ENCODE measurements around the gene PLEKHG4.

The PLEKHG4 gene, protein sequence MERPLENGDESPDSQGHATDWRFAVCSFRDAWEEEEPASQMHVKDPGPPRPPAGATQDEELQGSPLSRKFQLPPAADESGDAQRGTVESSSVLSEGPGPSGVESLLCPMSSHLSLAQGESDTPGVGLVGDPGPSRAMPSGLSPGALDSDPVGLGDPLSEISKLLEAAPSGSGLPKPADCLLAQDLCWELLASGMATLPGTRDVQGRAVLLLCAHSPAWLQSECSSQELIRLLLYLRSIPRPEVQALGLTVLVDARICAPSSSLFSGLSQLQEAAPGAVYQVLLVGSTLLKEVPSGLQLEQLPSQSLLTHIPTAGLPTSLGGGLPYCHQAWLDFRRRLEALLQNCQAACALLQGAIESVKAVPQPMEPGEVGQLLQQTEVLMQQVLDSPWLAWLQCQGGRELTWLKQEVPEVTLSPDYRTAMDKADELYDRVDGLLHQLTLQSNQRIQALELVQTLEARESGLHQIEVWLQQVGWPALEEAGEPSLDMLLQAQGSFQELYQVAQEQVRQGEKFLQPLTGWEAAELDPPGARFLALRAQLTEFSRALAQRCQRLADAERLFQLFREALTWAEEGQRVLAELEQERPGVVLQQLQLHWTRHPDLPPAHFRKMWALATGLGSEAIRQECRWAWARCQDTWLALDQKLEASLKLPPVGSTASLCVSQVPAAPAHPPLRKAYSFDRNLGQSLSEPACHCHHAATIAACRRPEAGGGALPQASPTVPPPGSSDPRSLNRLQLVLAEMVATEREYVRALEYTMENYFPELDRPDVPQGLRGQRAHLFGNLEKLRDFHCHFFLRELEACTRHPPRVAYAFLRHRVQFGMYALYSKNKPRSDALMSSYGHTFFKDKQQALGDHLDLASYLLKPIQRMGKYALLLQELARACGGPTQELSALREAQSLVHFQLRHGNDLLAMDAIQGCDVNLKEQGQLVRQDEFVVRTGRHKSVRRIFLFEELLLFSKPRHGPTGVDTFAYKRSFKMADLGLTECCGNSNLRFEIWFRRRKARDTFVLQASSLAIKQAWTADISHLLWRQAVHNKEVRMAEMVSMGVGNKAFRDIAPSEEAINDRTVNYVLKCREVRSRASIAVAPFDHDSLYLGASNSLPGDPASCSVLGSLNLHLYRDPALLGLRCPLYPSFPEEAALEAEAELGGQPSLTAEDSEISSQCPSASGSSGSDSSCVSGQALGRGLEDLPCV

DNA sequence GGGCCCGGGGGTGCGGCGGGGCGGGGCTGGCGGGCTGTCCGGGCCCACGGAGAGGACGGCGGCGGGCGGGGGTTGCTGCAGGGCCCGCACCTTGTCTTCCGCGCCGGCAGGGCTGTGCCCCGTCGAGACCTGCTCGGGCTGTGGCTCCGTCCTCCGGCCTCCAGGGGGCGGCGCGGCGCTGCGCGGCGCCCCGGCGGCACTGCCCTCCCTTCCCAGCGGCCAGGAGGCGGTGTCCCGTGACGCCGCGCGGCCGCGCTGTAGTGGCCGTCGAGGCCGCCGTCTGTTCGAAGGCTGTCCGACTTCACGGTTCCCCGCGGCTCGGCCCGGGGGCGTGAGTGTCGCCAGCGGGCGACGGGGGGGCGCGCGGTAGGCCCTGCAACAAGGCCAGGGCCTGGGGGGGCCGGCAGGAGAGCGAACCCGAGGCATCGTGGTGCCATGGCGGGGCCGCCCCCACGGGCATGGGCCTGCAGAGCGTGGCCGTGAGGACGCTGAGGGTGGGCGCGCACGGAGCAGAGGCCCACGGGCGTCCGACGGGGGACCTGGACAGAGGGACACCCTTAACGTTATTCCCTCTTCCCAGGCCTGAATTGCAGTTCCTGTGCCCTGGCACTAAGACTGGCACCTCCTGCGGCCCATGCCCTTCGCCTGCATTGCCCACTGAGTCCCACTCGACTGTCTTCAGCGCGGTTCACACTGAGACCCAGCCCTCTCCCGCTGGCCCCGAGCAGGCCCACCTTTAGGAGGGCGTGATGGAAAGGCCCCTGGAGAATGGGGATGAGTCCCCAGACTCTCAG is at the start of gene PLEKHG4:
Gene PLEKHG4 (plus strand): TSS at position 237 of the 794 bp plus-strand sequence. CDS start 513 bp downstream, at position 750.
- no peak for DNase-seq (ENCODE audit: low read depth, low spot score)

DNA sequence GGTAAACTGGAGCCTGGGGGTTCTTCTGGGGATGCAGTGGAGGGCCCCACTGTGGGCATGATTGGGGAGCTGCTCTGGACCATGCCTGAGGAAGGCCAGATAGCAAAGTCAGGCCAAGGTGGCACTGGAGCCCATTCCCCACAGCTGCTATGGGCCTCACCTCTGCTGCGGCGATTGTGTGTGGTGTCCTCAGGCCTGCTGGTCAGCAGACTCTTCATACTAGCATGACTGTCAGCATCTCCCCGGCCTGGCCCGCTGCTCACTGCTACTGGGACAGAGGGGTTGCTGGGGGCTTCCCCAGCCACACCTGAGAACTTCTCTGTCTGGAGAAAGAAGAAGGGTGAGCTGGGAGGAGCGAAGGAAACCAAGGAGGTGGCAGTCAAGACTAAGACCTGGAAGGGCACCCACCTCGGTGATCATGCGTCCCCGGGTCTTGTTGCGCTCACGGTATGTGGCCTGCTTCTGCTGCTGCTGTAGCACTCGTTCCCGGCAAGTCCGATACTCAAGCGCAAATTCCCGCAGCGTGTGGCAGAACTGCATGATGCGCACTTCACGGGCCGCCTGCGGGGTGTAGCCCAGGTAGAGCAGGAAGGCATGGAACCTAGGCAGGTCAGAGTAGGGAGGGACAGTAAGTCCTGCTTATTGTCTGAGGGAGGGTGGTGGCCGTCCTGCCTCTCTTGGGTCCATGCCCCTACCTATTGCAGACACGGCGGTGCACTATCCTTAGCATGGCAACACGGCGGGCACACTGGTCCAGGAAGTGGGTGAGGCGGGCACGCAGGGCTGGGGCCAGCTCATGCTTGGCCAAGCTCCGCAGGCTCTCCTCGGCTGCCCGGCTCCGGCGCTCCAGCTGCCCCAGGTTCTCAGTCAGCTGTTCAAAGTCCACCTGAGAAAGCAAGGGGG is 49.2 kb upstream of the PLEKHG4 start:
- DNase-seq (ENCODE audit: low read depth, low spot score), result no peak

DNA sequence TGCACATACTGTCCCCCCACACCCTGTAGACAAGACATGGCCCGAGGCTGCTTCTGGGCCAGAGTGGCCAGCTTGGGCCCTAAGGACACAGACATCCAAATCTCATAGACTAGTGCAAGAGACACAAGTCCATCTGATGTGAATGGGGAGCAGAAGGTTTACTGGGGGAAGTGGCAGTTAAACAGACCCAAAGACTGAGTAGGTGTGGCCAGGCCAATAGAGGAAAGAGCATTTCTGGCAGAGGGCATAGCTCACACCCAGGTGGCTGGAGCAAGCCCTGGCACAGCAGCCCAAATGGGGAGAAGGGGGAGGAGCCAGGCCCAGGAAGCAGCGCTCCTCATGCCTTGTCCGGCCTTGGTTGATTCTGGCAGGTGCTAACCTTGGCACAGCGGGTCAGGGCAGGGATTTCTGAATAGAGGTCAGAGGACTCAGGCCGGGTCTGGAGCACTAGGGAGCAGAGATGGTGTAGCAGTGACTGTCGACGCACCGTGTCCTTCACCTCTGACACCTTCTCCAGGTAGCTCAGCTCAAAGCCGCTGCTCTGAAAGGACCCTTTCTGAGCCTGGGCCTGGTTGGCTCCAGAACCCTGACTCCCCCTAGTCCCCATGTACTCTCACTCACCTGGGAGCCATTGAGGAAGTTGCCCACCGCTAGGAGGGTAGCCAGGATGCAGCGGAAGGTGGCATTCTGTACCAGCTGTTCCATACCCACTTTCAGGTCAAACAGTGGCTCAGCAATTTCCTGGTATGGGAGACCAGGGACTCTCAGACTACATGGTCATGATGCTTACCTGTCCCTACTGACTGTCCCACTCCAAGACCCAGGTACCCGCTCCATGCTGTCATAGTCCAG is 48.3 kb upstream of the PLEKHG4 start:
- no peak for DNase-seq (ENCODE audit: low read depth, low spot score)

DNA sequence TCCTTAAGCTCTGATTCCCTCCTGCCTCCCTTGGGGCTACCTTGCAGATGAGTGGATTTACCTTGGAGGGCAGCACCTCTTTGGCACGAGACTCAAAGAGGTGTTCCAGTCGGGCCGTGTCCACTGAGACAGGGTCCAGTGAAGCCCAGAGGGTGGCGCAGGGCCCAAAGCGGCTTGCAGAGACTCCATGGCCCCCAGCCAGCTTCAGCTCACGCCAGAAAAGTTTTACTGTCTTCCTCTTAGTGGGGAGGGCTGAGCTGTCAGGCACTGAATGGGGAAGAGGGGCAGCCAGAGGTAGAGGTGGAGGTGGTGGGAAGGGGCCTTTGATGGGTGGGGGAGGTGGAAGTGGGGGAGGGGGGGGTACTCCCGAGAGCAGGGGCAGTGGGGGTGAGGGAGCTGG is 45.7 kb upstream of the PLEKHG4 start:
- no peak for DNase-seq (ENCODE audit: low read depth, low spot score)

DNA sequence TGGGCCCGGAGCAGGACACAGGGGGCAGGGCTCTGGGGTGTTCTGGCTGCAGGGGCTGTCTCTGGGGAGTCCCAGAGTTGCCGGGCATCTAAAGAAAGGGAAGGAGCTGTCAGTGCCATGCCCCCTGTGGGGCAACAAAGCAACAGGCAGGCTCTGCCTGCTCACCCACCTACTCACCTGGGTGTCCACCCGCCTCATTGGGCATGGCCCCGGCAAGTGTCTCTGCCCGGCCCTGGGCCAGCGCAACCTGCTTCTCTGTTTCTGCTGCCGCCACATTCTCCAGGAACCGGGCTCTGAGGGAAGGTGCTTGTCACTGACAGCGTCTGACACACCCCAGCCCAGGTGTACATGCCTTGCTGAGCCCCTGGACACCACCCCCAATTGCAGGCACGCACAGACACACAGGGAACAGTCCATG is 45.1 kb upstream of the PLEKHG4 start:
- DNase-seq (ENCODE audit: low read depth, low spot score), result no peak

DNA sequence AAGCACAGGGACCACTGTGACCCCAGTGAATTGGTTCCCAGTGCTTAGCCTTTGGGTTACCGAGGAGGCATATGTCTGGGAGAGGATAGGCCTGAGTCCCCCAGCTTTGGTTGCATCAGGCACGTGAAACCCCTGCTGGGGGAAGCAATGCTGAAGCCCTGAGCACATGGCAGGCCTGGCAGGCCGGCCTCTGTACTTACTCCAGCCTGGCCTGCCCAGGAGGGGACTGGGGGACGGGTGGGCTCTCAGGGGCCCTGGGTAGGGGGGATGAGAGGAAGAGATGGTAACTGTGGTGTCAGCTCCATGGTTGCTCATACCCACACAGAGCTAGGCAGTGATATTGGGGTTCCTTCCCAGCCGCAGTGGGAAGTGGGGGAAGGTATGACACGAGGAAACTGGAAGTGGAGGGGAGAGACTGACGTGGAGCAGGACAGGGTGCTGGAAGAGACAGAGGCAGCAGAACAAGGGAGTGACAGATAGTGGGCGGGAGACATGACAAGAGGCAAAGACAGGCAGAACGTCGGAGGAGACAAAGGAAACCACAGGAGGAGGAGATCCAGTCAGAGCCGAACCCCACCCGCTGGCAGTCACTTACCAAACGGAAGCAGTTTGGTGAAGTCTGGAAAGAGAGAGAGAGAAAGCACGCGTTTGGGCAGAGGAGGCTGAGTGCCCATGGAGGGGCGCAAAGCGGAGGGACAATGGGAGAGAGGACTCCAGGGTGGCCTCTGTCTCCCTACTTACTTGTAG is 43.3 kb upstream of the PLEKHG4 start:
- DNase-seq (ENCODE audit: low read depth, low spot score), result no peak

DNA sequence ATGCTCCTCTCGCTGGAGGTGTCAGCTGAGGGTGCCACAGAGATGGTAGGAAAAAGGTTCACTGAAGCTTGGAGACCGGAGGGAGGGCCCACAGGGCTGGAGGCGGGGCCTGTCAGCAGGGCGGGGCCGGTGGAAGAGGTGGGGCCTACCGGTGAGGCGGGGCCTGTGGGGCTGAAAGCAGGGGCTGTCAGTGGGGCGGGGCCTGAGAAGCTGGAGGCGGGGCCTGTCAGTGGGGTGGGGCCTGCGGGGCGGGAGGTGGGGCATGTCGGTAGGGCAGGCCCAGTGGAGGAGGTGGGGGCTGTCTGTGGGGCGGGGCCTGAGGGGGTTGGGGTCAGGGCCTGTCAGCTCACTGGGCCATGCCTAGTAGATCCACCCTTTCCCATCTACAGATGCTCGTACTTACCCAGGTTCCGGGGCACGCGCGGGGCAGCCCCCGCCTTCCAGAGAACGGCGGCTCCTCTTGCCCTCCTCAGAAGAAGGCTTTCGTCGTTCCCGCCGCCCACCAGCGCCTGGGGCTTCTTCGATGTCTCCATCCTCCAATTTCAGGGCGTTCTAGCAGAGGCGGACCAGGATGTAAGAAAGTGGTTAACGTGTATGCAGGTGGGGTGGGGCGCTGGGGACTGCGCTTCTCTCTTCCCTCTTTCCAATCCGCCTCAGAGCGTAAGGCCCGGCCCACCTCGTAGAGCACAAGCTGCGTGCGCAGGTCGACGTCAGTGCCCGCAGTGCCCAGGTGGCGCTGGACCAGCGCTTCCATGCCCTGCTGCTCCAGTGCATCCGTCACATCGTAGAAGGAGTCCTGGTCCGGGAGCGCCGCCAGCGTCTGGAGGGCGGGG is 42.6 kb upstream of the PLEKHG4 start:
- no peak for DNase-seq (ENCODE audit: low read depth, low spot score)

DNA sequence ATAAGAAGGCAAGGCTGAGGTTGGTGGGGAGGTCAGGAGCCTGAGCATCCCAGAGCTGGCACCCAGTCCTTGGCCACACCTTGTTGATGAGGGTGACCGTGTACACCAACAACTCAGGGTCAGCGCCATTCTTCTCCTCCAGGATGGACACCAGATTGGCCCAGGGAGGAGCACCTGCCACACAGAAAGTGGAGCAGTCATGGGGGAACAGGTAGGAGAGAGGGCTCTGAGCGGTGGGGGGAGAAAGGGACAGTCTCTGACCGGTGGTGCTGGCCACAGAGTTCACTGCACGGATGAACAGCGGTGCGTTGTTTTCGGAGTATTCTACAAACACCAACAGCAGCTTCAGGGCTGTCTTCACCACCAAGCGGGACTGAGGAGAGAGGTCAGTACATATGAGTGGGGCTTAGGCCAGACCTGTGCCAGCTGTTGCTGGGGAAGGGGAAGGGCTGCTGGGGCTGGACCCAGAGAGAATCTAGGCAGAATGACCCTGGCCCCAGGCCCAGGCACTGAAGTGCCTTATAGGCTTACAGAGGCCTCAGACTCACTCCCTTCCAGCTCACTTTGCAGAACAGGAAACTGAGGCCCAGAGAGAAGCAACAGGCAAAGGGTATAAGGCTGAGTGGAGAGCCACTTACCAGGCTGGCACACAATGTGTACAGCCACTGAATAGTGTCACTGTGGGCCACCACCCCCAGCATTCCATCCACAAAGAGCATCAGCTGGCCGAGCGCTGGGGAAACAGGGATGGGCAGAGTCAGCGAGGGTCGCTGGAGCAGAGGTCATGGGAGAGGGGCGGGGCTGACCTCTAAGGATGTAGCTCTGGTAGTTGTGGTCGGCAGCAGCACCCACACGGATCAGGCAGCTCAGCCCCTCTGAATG is 41.7 kb upstream of the PLEKHG4 start:
- DNase-seq (ENCODE audit: low read depth, low spot score), result no peak

DNA sequence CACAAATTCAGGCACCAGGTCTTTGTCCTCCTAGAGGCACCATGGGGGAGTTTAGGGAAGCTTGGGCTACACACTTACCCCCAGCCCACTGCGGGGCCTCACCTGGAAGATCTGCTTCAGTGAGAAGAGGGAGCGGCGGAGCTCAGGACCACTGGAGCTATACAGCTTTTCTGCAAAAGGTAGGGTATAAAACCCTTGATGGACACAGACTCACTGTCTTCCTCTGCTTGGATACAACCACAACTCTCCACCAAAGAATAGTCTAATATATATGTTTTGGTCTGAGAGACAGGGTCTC is 41.1 kb upstream of the PLEKHG4 start:
- no peak for DNase-seq (ENCODE audit: low read depth, low spot score)

DNA sequence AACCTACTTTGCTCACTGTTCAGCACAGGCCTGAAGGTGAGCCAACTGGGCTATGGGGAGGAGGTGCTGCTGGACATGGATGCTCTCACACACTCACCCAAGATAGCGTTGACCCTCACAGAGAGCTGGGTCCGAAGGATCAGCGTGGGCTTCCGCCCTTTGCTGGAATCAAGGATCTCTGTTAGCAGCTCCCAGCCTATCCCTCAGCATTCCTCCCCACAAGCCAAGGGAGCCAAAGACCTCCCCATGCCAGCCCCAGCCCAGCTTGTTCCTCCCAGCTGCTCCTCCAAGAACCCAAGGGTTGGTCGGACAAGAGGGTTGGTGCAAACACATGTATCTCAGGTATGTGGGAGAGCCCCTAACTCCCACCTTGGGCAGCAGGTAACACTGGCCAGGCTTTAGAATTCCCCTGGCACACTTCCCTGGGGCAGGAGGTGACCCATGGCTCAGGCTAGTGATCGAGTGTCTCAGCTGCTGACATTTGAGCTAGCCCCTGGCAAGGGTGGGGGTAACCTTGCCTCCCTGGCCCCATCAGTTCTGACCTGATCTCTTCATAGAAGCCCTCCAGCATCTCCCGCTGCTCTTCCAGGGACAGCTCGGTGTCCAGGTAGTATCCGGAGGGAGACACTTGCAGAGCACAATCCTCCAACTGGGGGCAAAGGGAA is 40.4 kb upstream of the PLEKHG4 start:
- DNase-seq (ENCODE audit: low read depth, low spot score), result no peak

DNA sequence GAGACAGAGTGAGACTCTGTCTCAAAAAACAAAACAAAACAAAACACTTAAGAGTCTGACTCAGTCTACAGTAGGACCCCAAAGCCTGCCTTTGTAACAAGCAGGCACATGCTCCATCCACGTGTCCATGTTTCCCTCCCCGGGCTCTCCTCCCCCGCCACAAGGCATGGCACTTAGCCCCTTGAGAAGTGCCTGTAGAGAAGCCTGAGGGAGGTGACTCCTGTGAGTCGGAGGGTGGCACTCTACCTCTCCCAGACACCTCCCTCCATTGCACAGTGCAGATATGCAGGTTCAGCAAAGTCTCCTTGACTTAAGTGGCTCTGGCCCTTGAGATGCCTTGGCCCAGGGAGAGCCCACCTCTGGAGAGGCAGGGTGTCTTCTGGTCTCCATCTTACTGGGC is 38.8 kb upstream of the PLEKHG4 start:
- DNase-seq (ENCODE audit: low read depth, low spot score), result no peak

DNA sequence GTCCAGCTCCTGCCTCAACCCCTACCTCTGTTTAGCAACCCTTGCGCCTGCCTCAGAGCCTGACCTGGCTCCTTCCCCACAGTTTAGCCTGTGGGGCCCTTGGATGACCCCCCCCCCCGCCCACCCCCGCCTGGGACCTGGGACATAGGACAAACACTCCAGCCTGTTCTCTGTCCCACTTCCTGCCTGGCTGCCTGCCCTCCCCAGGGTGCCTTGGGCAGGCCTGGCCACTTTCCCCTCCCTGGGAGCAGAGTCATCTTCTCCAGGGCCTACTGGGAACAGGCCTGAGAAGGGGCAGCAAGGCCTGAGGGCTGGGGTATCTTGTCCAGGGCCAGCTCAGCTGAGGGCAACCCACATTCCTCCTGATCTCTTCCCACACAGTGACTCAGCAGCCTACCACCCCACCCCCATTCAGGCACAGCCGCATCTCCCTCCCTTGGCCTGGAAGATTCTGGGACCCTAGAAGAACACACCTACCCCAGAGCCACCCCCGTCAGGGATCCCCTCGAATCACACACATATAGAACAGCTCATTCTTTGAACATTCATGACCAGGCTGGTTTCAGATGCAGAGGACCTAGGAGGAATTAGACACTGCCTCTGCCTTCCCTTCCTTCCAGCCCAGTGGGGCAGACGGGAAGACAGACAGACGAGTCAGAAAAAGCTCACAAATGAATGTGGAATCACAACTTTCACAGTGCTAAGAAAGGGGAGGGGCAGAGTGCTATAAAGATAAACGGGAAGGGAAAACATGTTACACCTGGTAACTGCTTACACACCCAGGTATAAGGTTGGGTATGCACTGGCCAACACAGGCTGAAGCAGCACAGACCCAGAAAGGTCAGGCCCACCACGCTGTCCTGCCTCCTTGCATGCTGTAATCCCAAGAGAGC is 38.1 kb upstream of the PLEKHG4 start:
- DNase-seq (ENCODE audit: low read depth, low spot score), result peak; percentile 33

DNA sequence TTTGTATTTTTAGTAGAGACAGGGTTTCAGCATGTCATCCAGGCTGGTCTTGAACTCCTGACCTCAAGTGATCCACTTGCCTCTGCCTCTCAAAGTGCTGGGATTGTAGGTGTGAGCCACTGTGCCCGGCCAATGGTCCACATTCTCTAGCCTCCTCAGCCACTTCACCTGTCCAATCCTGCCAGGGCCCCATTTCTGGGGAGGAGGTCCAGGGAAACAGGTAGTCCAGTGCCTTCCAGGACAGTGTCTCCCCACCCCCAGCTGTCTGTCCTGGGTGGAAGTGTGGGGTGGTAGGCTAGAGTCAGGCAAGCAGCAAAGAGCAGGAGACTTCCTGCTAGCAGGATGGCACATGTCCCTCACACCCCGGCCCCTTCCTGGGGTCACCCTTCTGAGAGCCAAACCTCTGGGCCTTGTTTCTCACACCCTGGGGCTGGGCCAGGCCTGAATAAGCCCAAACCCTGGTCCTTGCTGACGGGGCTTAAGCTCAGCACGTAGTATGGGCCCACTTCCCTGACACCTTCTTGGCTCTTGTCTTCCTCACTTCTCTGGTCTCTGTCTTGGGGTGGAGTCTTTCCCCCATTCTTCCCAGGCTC is 37.1 kb upstream of the PLEKHG4 start:
- DNase-seq (ENCODE audit: low read depth, low spot score), result no peak

DNA sequence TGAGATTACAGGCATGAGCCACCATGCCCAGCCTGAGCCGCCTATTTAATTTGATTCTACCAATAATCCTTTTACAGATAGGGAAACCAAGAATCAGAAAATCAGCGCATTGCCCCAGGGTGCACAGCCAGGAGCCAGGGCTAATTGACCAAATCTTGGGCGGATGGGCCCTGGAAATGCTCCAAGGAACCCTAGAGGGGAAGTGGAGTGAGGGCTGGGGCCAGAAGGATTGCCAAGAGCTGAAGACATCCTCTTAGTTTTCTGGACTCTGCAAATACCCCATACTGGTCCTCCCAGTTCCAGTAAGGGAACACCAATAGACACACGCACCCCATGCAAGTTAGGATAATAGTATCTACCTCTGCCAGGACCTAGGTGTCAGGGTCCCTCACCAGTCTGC is 35.9 kb upstream of the PLEKHG4 start:
- DNase-seq (ENCODE audit: low read depth, low spot score), result no peak

All from smooth muscle cell of the brain vasculature (primary cell).